Endometrial microvascular endothelial cells (primary cell): ENCODE data around the gene JADE1. TPM values are rescaled to one million over a fixed set of nuclear protein-coding genes. Genes with fewer than 3 reads are reported as not detected.

Source experiments
- in situ Hi-C: cut with HindIII; loops from 2 replicates; pipeline ENCODE4 v1.10.0; 2017; ENCODE audit warnings: low sequenced_read_pairs, low pct_unique_long_range_greater_than_20kb; ENCODE audit errors: inconsistent ontology term
- total RNA-seq: library from RNA; depleted of rRNA; stranded (reverse); fragments of >200 nt; gene quantifications from one replicate; pipeline ENCODE4 v1.2.3, GENCODE V29; 2015; ENCODE audit errors: inconsistent ontology term

JADE1 gene
- total RNA-seq, 1 donor from 2014 or later: 22.8 TPM

- in situ Hi-C loops: no loop called here
Observed at GRCh38 chr4:128862608-128863311, 53.3 kb downstream of the JADE1 start.

GRCh38 chr4:128863312-128864075 lies 54.0 kb downstream of the JADE1 start:
- in situ Hi-C loops: no loop called here

GRCh38 chr4:128865132-128865531 lies 55.6 kb downstream of the JADE1 start:
- in situ Hi-C loops: no loop called here

- in situ Hi-C loops: no loop called here
Observed at GRCh38 chr4:128866269-128866668, 56.8 kb downstream of the JADE1 start.

GRCh38 chr4:128866691-128867090 lies 57.2 kb downstream of the JADE1 start:
- in situ Hi-C loops: no loop called here

GRCh38 chr4:128868758-128869157 lies 59.3 kb downstream of the JADE1 start:
- in situ Hi-C loops: no loop called here

GRCh38 chr4:128869776-128870509 lies 60.4 kb downstream of the JADE1 start:
- in situ Hi-C loops: no loop called here

GRCh38 chr4:128871948-128872347 lies 62.4 kb downstream of the JADE1 start:
- in situ Hi-C loops: no loop called here

GRCh38 chr4:128876200-128876599 lies 66.7 kb downstream of the JADE1 start:
- in situ Hi-C loops: no loop called here

GRCh38 chr4:128877934-128878333 lies 68.4 kb downstream of the JADE1 start:
- in situ Hi-C loops: no loop called here

- in situ Hi-C loops: no loop called here
Observed at GRCh38 chr4:128879283-128879682, 69.8 kb downstream of the JADE1 start.

- in situ Hi-C loops: no loop called here
Observed at GRCh38 chr4:128879971-128880370, 70.5 kb downstream of the JADE1 start.

GRCh38 chr4:128880662-128881061 lies 71.2 kb downstream of the JADE1 start:
- in situ Hi-C loops: no loop called here

- in situ Hi-C loops: no loop called here
Observed at GRCh38 chr4:128904821-128905220, 95.3 kb downstream of the JADE1 start.

GRCh38 chr4:128906581-128906980 lies 97.1 kb downstream of the JADE1 start:
- in situ Hi-C loops: no loop called here

- in situ Hi-C loops: no loop called here
Observed at GRCh38 chr4:128907981-128908380, 98.5 kb downstream of the JADE1 start.

- in situ Hi-C loops: no loop called here
Observed at GRCh38 chr4:128908735-128909134, 99.2 kb downstream of the JADE1 start.

- in situ Hi-C loops: no loop called here
Observed at GRCh38 chr4:128913228-128913627, 103.7 kb downstream of the JADE1 start.

GRCh38 chr4:128915544-128915943 lies 106.0 kb downstream of the JADE1 start:
- in situ Hi-C loops: no loop called here

- in situ Hi-C loops: no loop called here
Observed at GRCh38 chr4:128916832-128917231, 107.3 kb downstream of the JADE1 start.
